ENCODE data around the gene UBQLNL.

GRCh38 chr11:5476186-5476819 lies 40.2 kb downstream of the UBQLNL start:
- TF ChIP-seq CTCF (IDR thresholded peaks at IDR 0.05) (peak; percentile 40 to 74 (median 65)), POLR2A (IDR thresholded peaks at IDR 0.05) (no peak)
